OCI-LY7 (cell line): ENCODE measurements around the gene KCNQ2. TPM values are rescaled to one million over a fixed set of nuclear protein-coding genes. Genes with fewer than 3 reads are reported as not detected.

Experiments used
- BruUV-seq: library from RNA; stranded (reverse); fragments of 400-500 nt; replicated peaks from 2 replicates; lab custom pipeline; 2021; lab: Mats Ljungman, UMichigan
- CTCF ChIA-PET: fragments of 300-600 bp; sonication (Branson Sonifier 250); formaldehyde crosslinking; loops from one replicate; lab custom pipeline; 2022; ENCODE audit warnings: antibody characterized with exemption; ENCODE audit not compliant: unreplicated experiment; lab: Charles Lee
- POLR2A ChIA-PET: fragments of 300-600 bp; sonication (Branson Sonifier 250); formaldehyde crosslinking; loops from one replicate; lab custom pipeline; 2022; ENCODE audit warnings: antibody characterized with exemption; lab: Charles Lee
- DNase-seq: peaks from one replicate; pipeline ENCODE4 v3.0.0-alpha.2; 2015; ENCODE audit warnings: low spot score
- H2AFZ ChIP-seq: fragments of 200-600 bp; sonication (generic), shearing (Covaris generic); 2 replicates; pipeline ENCODE4 v1.6.1; 2014; ENCODE audit warnings: mild to moderate bottlenecking, antibody characterized with exemption, low read length, moderate library complexity
- H3K27ac ChIP-seq: fragments of 200-600 bp; sonication (generic); 2 replicates; pipeline ENCODE4 v1.5.1; 2014; ENCODE audit warnings: mixed run types, low read depth, mild to moderate bottlenecking, moderate library complexity, low read length, inconsistent platforms; ENCODE audit not compliant: poor library complexity, severe bottlenecking
- H3K36me3 ChIP-seq: fragments of 200-600 bp; sonication (generic); 2 replicates; pipeline ENCODE4 v1.6.1; 2014; ENCODE audit warnings: mild to moderate bottlenecking, antibody characterized with exemption, low read length, moderate library complexity, mixed read lengths; ENCODE audit not compliant: insufficient read depth
- H3K4me1 ChIP-seq: fragments of 200-600 bp; sonication (generic); 2 replicates; pipeline ENCODE4 v1.5.1; 2014; ENCODE audit warnings: mild to moderate bottlenecking, low read length; ENCODE audit not compliant: insufficient read depth, poor library complexity, severe bottlenecking
- H3K4me2 ChIP-seq: fragments of 200-600 bp; sonication (generic); 2 replicates; pipeline ENCODE4 v1.6.1; 2014; ENCODE audit warnings: mild to moderate bottlenecking, low read length
- H3K4me3 ChIP-seq: fragments of 200-600 bp; sonication (generic); 2 replicates; pipeline ENCODE4 v1.5.1; 2014; ENCODE audit warnings: mild to moderate bottlenecking, low read depth, low read length; ENCODE audit not compliant: poor library complexity, severe bottlenecking
- H3K79me2 ChIP-seq: fragments of 200-600 bp; sonication (generic); 2 replicates; pipeline ENCODE4 v1.6.1; 2016; ENCODE audit warnings: low read depth, mild to moderate bottlenecking, low read length, moderate library complexity, mixed read lengths; ENCODE audit not compliant: insufficient read depth
- H3K9me2 ChIP-seq: fragments of 200-600 bp; sonication (generic); 2 replicates; pipeline ENCODE4 v1.6.1; 2016; ENCODE audit warnings: mild to moderate bottlenecking, low read length, mixed read lengths; ENCODE audit not compliant: insufficient read depth
- H3K9me3 ChIP-seq: fragments of 200-600 bp; sonication (generic); 2 replicates; pipeline ENCODE4 v1.6.1; 2014; ENCODE audit warnings: mild to moderate bottlenecking, mixed run types, low read length, mixed read lengths
- H4K20me1 ChIP-seq: fragments of 200-600 bp; sonication (generic); 2 replicates; pipeline ENCODE4 v1.6.1; 2014; ENCODE audit warnings: mild to moderate bottlenecking, antibody characterized with exemption, low read length, moderate library complexity, mixed read lengths; ENCODE audit not compliant: insufficient read depth
- EZH2phosphoT487 ChIP-seq: fragments of 200-600 bp; sonication (generic); IDR thresholded peaks from 2 replicates; pipeline ENCODE4 v1.6.1; 2018; ENCODE audit warnings: low read depth, borderline replicate concordance, mild to moderate bottlenecking, mixed run types, antibody characterized with exemption, low read length, moderate library complexity, mixed read lengths
- intact Hi-C: fragments of 100-400 bp; cut with micrococcal nuclease; formaldehyde crosslinking; loops from one replicate; pipeline ENCODE4 v1.10.0; 2022; ENCODE audit not compliant: unreplicated experiment
- total RNA-seq, 2 experiments: library from RNA; depleted of rRNA in 1 of 2; stranded (reverse); fragments of >200 nt in 1 of 2; shearing (Covaris generic) in 1 of 2; gene quantifications; 2 replicates each; pipeline ENCODE4 v1.2.3, GENCODE V29; 2014 to 2022
- TF ChIP-seq, protein P1 (sequence below): fragments of 200-600 bp; sonication (generic); conservative IDR thresholded peaks from 2 replicates; pipeline ENCODE4 v1.5.1; 2014; ENCODE audit warnings: mild to moderate bottlenecking, antibody characterized with exemption, low read length, moderate library complexity, mixed read lengths

KCNQ2 gene
- total RNA-seq, 2 experiments from 2014 or later, result not detected

DNA sequence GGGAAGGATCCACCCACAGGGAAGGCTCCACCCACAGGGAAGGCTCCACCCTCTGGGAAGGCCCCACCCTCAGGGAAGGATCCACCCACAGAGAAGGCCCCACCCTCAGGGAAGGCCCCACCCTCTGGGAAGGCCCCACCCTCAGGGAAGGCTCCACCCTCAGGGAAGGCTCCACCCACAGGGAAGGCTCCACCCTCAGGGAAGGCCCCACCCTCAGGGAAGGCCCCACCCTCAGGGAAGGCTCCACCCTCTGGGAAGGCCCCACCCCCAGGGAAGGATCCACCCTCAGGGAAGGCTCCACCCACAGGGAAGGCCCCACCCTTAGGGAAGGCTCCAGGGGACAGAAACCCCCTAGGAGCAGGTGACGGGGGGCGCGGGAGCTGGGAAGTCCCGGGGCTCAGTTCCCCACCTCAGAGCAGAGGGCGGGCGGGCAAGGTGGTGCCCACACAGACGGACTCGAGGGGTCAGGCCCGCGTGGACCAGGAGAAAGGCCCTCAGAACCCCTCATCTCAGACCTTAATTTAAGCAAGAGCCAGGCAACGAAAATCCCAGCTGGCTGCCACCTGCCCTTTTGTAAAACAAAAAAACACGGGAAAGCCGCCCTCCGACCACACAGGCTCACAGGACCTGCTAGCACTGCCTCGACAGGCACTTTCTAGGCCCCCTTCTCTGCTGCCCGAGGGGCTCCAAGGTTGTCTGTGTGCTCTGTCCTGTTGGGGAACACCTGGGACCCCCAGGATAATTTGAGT, 39.7 kb downstream of the KCNQ2 start:
- Histone ChIP-seq H3K4me2 (no peak overlapping the region), H3K36me3 (no peaks in the 10 kb centered on the region), H3K4me1 (no peaks in the 10 kb centered on the region), H4K20me1 (no peaks in the 10 kb centered on the region), H3K9me2 (no peaks in the 10 kb centered on the region), H2AFZ (no peak overlapping the region), H3K27ac (no peak overlapping the region), H3K4me3 (no peak overlapping the region), H3K9me3 (no peaks in the 10 kb centered on the region), H3K79me2 (no peaks in the 10 kb centered on the region)
- BruUV-seq, result no TSS peak
- CTCF ChIA-PET, result no interaction called here
- no peak for TF ChIP-seq EZH2phosphoT487
- TF ChIP-seq, protein P1, sequence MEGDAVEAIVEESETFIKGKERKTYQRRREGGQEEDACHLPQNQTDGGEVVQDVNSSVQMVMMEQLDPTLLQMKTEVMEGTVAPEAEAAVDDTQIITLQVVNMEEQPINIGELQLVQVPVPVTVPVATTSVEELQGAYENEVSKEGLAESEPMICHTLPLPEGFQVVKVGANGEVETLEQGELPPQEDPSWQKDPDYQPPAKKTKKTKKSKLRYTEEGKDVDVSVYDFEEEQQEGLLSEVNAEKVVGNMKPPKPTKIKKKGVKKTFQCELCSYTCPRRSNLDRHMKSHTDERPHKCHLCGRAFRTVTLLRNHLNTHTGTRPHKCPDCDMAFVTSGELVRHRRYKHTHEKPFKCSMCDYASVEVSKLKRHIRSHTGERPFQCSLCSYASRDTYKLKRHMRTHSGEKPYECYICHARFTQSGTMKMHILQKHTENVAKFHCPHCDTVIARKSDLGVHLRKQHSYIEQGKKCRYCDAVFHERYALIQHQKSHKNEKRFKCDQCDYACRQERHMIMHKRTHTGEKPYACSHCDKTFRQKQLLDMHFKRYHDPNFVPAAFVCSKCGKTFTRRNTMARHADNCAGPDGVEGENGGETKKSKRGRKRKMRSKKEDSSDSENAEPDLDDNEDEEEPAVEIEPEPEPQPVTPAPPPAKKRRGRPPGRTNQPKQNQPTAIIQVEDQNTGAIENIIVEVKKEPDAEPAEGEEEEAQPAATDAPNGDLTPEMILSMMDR, result no peak
- POLR2A ChIA-PET, result no interaction called here
- intact Hi-C loops, result no loop called here
- DNase-seq, result no peak

DNA sequence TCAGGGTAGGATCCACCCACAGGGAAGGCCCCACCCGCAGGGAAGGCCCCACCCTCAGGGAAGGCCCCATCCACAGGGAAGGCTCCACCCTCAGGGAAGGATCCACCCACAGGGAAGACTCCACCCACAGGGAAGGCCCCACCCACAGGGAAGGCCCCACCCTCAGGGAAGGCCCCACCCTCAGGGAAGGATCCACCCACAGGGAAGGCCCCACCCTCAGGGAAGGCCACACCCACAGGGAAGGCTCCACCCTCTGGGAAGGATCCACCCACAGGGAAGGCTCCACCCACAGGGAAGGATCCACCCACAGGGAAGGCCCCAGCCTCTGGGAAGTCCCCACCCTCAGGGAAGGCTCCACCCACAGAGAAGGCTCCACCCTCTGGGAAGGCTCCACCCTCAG, 40.5 kb downstream of the KCNQ2 start:
- Histone ChIP-seq H4K20me1 (no peaks in the 10 kb centered on the region), H3K9me3 (no peaks in the 10 kb centered on the region), H3K4me1 (no peaks in the 10 kb centered on the region), H3K4me2 (no peak overlapping the region), H2AFZ (no peak overlapping the region), H3K27ac (no peak overlapping the region), H3K4me3 (no peak overlapping the region), H3K36me3 (no peaks in the 10 kb centered on the region), H3K9me2 (no peaks in the 10 kb centered on the region), H3K79me2 (no peaks in the 10 kb centered on the region)
- DNase-seq, result no peak
- intact Hi-C loops, result no loop called here
- ChIA-PET POLR2A (no interaction called here), CTCF (no interaction called here)
- BruUV-seq, result no TSS peak
- TF ChIP-seq EZH2phosphoT487, result no peak
- TF ChIP-seq, protein P1, result no peak

DNA sequence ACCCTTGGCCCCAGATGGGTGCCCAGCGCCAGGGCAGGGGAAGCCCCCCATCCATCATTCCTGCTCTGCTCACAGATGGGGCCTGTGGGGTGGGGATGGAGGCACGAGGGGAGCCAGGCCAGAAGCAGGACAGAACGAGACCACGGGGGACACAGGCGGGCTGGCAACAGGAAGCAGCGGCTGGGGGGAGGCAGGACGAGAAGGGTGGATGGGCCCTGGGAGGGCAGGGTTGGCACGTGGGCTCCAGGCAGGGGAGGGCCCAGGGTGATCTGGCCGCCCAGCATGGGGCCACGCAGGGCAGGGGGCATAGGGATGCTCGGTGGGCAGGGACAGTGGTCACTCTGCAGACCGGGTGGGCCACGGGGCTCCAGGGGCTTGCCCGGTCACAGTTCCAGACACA, 41.6 kb downstream of the KCNQ2 start:
- Histone ChIP-seq H3K4me1 (no peaks in the 10 kb centered on the region), H3K4me3 (no peak overlapping the region), H3K79me2 (no peaks in the 10 kb centered on the region), H3K36me3 (no peaks in the 10 kb centered on the region), H3K9me2 (no peaks in the 10 kb centered on the region), H2AFZ (no peak overlapping the region), H4K20me1 (no peaks in the 10 kb centered on the region), H3K4me2 (no peak overlapping the region), H3K9me3 (no peaks in the 10 kb centered on the region), H3K27ac (no peak overlapping the region)
- no TSS peak for BruUV-seq
- TF ChIP-seq, protein P1, result no peak
- TF ChIP-seq EZH2phosphoT487, result no peak
- DNase-seq, result no peak
- POLR2A ChIA-PET, result no interaction called here
- CTCF ChIA-PET, result no interaction called here
- intact Hi-C loops, result no loop called here
